Left lobe of liver (tissue), 2 donors: ENCODE measurements around the gene SWAP70. TPM values are rescaled to one million over a fixed set of nuclear protein-coding genes. Genes with fewer than 3 reads are reported as not detected.

Experiments
- ATAC-seq: fragments of 200-7000 bp; cut with Tn5 transposase; one replicate; pipeline ENCODE4 v1.9.1; 2020; ENCODE audit warnings: mild to moderate bottlenecking, moderate library complexity
- DNase-seq: peaks from one replicate; pipeline ENCODE4 v3.0.0-alpha.2; 2020; ENCODE audit warnings: low spot score
- total RNA-seq: library from RNA; stranded (reverse); gene quantifications from one replicate; pipeline ENCODE4 v1.2.1, GENCODE V29; 2021
- donor health status: DM: no; HTN: no; CAD: no; lungs with moderate emphysema.
- donor health status: DM: no; HTN: yes; CAD: no.

The SWAP70 gene
- total RNA-seq, 1 donor from 2014 or later = 4.0 TPM

- DNase-seq (no peak), ATAC-seq (no peak)
These were observed 12.4 kb upstream of the SWAP70 start for GRCh38 chr11:9651481-9651880.

- DNase-seq (no peak), ATAC-seq (no peak)
These were observed 11.8 kb upstream of the SWAP70 start for GRCh38 chr11:9651899-9652748.

DNA sequence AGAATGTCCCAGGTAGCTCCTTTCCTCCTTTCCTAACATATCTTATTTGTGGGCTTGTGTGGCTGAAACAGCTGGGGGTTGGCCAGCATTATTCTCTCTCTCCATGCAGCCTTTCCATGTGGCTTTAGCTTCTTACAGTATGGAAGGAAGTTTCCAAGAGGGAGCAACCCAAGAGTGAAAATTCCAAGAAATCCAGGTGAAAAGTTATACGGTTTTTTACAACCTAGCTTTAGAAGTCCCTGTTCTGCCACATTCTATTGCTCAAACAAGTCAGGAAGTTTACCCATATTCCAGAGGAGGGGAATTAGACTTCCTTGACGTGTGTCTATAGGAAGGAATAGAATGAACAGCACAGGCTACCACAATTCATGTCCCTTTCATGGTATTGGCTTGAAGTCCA lies 10.0 kb upstream of the SWAP70 start:
- no peak for ATAC-seq
- no peak for DNase-seq

DNA sequence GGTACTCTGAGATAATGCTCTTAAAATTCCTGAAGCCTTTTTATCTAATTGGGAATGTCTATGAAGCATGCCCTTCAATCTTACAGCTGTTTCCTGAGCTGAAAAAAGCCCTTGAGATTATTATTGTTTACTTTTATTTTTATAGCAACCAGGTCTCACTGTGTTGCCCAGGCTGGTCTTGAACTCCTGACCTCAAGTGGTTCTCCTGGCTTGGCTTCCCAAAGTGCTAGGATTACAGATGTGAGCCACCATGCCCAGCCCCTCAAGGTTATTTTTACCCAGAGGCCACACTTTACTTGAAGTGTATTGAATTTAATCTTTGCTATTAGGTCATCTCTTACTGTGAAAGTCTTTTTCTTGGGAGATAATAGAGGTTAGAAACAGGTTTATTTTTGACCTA lies 7.0 kb upstream of the SWAP70 start:
- DNase-seq = no peak
- ATAC-seq = no peak

DNA sequence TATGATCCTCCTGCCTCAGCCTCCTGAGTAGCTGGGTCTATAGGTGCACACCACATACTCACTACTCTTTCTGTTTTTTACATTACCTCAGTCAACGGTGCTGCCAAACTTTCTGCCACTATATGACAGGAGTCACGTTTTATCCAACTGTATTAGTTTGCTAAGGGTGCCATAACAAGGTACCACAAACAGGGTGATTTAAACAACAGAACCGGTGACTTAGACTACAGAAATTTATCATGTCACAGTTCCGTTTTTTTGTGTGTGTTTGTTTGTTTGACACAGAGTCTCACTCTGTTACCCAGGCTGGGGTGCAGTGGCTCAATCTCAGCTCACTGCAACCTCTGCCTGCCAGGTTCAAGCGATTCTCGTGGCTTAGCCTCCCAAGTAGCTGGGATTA lies 6.3 kb upstream of the SWAP70 start:
- ATAC-seq (no peak), DNase-seq (no peak)

DNA sequence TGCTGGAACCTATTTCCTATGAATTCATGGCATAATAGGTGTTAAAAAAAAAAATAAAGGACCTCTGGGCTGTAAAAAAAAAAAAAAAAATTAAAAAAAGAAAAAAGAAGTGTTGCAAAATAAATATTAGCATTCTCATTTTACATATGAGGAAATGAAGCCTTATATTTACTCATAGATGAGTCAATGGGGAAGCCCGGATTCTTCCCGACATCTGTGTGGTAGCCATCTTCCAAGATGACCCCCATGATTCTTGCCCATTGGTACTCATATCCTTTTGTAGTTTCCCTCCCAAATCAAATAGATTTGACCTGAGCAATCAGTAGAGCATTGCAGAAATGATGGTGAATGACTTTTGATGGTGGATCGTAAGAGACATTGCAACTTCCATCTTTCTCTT lies 3.0 kb upstream of the SWAP70 start:
- no peak for DNase-seq
- no peak for ATAC-seq

DNA sequence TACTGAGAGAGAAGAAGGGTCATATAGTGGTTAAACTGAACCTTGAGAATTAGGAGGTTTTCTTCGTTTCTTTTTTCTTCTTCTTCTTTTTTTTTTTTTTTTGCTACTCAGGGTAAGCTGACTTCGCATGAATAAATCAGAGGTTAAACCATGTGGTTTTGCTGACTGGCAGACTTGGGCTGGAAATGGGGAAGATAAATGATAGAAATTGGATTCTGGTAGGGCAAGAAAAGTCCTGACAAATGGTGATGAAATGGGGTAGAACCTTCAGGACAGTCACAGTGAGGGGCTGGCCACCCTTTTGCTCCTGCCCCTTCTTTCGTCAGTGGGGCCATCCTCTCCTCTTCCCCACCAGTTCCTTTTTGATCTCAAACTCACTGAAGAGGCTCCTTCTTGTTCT lies 1.6 kb upstream of the SWAP70 start:
- ATAC-seq (no peak), DNase-seq (no peak)

DNA sequence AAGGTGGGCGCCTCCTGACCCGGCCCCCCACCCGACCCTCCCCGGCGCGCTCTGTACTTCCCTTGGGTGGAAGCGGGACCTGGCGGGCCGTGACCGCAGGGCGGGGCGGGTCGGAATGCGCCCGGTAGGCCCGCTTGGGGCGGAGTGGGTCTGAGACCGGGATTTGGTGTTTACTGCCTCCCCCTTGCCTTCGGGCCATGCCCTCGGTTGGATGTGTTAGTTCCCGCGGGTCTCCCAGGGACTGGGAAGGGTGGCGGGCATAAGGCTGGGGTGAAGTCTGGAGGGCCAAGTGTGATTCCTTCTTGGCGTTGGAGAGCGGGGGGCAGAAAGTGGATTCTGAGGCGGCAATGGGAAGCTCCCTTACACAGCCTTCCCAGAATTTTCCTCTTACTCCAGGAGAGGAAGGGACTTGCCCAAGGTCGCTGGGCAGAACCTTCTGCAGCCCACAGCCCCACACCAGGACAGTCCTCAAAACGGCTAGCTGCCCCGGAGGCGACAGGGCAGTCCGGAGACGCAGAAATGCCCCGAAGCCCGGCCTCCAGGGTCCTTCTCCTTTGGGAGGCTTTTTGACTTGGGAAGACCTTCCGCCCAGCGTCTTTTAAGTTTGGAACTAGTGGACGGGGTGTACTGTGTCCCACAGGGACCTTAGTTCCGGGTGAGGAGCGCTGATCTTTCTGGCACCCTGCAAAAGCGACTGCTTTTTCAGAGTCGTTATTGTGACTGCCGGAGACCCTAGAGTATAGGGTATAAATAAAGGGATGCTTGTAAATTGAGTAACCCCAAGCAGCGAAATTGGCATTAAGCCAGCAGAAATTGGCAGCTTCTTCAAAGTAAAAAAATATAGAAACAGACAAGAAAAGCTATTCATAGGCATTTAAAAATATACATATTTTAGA lies 647 bp downstream of the SWAP70 start:
- peak; percentile 59 for DNase-seq
- ATAC-seq = peak; percentile 70

DNA sequence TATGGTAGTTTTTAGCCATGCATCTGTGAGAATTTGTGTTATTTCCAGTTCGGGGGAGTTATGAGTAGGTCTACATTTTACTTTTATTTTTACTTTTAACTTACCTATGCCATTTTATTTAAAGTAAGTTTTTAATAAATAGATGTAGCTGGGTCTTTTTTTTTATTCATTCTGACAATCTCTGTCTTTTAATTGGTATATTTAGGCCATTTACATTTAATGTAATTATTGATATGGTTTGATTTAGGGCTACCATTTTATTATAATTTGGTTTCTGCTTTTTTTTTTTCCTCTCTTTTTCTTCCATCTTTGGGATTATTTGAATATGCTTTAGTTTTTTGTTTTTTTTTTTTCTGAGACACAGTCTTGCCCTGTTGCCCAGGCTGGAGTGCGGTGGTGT lies 1.9 kb downstream of the SWAP70 start:
- no peak for ATAC-seq
- DNase-seq = no peak

GRCh38 chr11:9669954-9670353 lies 6.1 kb downstream of the SWAP70 start:
- ATAC-seq = no peak
- no peak for DNase-seq

- DNase-seq = no peak
- no peak for ATAC-seq
These were observed 8.5 kb downstream of the SWAP70 start for GRCh38 chr11:9672288-9672916.

GRCh38 chr11:9672918-9673317 lies 9.0 kb downstream of the SWAP70 start:
- DNase-seq (no peak), ATAC-seq (no peak)

- DNase-seq (no peak), ATAC-seq (no peak)
These were observed 11.8 kb downstream of the SWAP70 start for GRCh38 chr11:9675691-9676090.

DNA sequence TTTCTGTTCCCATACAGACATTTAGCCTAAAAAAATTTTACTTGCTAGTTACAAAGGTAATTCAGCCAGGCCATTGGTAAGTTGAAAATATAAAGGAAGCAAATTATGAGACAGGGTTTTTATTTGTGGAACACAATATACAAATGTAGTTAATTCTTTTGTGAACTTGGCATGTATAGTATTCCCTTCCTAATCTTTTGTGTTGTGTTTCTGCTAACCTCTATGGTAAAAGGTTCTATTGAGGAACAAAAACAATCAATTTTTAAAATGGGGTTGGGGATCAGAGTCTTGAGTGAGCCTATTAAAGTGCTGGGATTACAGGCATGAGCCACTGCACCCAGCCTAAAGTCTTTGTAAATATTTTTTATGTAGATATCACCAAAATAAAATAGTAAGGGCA lies 14.1 kb downstream of the SWAP70 start:
- no peak for DNase-seq
- ATAC-seq = no peak

DNA sequence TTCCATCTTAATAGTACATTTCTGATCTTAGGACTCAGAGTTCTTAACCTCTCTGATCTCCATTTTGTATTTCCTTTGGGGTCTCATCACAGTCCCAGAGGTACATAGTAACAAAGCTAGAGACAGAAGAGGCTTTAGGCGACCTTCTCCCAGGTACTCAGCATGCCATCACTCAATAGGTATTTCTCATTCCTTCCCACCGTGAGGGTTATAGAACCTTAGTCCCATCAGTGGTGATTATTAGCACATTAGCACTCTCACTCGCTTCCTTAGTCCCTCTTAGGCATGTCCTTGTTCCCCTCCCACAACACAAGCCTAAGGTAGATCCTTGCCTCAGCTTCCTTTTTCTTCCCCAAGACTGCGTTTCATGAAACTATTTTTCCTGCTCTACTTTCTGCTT lies 14.7 kb downstream of the SWAP70 start:
- no peak for ATAC-seq
- DNase-seq = no peak

DNA sequence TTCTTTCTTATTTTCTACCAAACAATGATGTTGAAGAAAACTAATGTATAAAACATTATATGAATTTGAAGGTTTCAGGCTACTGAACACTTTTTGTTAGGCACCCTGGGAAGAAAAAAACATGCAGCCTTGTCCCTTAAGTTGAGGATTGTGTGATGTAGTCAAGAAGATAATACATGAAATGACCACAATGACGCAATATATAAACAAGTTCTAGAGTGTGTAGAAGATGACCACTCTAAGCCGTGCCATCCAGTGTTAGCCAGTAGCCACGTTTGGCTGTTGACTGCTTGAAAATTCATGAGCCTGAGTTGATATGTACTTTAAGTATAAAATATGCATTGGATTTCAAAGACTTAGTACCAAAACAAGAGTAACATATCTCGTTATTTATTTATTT lies 16.2 kb downstream of the SWAP70 start:
- ATAC-seq (no peak), DNase-seq (no peak)

DNA sequence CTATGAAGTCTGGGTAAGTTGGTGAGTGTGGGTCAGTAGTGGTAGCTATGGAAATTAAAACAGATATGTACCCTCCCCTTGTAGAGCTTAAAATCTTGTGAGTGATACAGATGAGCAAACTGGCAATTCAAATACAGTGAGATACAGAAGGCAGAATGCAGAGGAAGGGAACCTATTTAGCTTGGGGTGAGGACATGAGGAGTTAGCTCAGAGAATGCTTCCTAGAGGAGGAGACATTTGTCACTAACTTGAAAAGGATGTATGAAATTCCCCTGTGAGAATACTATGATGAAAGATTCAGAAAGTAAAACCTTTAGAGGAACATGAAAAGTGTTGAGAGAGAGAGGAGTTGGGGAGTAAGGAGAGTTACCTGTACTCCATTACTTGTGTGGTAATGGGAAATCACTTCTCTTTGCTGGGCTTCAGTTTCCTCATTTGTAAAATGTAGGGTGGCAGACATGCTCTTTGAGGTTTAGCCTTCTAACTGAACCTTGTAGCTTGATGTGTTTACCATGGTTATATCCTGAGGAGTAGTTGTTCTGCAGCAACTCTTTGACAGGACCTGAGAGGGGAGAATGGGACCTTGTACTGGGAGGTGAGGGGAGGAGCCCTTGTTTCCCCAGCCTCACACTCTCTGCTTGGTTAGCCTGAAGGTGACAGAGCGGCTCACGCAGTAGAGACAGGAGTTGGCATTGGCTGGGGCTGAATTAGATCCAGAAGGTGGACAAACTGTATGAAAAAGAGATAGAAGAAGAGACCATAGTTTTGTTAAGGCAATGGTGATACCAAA lies 17.9 kb downstream of the SWAP70 start:
- ATAC-seq (no peak), DNase-seq (no peak)

- no peak for DNase-seq
- no peak for ATAC-seq
These were observed 24.0 kb downstream of the SWAP70 start for GRCh38 chr11:9687711-9688477.

DNA sequence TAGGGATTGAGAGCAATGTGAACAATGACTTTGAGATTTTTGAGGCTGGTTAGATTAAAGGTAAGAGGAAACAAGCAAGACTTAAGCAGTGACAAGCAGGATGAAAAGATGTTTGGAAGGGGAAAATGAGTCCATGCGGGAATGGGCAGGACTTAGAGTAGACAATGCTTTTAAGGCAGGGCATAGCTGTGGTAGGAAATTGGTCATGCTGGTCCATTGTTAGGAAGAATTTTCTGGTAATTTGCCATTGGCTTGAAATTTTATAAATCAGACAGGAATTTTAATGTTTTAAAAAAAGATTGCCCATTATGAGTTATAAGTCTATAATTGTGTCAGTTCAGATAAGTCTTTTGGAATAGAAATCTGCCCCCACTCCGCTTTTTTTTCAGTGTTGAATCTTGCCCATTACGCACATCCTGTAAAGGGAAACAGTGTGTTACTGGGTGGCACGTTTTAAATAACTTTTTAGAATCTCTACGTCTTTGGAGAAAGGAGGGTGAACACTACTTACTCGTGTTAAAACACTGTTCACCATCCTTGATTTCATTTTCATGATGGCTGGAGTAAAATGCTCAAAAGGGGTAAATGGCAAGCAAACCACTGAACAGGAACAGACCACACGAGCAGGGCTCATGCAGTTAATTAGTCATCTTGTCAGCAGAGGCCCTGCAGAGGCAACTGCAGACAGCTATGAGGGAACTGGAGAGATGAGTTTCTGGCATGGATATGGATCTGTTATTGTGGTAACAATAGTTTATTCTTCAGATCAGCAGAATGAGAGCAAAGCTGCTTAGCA lies 25.0 kb downstream of the SWAP70 start:
- DNase-seq = no peak
- peak; percentile 47 for ATAC-seq
